Fibroblast of the aortic adventitia (primary cell): Measurements from ENCODE around the gene CACNA2D3. TPM values are rescaled to one million over a fixed set of nuclear protein-coding genes. Genes with fewer than 3 reads are reported as not detected.

Experiments
- DNase-seq: peaks from one replicate; pipeline ENCODE4 v3.0.0-alpha.2; 2010; ENCODE audit warnings: low read depth
- H3K4me3 ChIP-seq: 2 replicates; pipeline ENCODE4 v1.5.1; 2011; ENCODE audit warnings: low read depth, mild to moderate bottlenecking, control low read depth, low read length, moderate library complexity
- CTCF ChIP-seq: IDR thresholded peaks from 2 replicates; pipeline ENCODE4 v1.5.1; 2011; ENCODE audit warnings: mild to moderate bottlenecking, low read length, control low read depth, inconsistent platforms; ENCODE audit not compliant: insufficient read depth
- total RNA-seq: library from RNA; depleted of rRNA; stranded (reverse); fragments of >200 nt; gene quantifications from 2 replicates; pipeline ENCODE4 v1.2.3, GENCODE V29; 2012; ENCODE audit warnings: low replicate concordance

Gene CACNA2D3
- total RNA-seq, 1 donor, result 0.45 TPM

- H3K4me3 ChIP-seq, result no peak overlapping the region
- no peak for TF ChIP-seq CTCF
- DNase-seq, result no peak
Observed at GRCh38 chr3:54565956-54566355, 443.6 kb downstream of the CACNA2D3 start.

- TF ChIP-seq CTCF, result no peak
Observed at GRCh38 chr3:54567949-54568348, 445.6 kb downstream of the CACNA2D3 start.

GRCh38 chr3:54570008-54570407 lies 447.7 kb downstream of the CACNA2D3 start:
- DNase-seq, result no peak
- TF ChIP-seq CTCF, result no peak
- H3K4me3 ChIP-seq, result no peak overlapping the region

More at GRCh38 chr3:54567949-54568348, 445.6 kb downstream of the CACNA2D3 start:
- DNase-seq, result no peak
- H3K4me3 ChIP-seq, result no peak overlapping the region

- no peak overlapping the region for H3K4me3 ChIP-seq
- no peak for DNase-seq
- TF ChIP-seq CTCF, result no peak
Observed at GRCh38 chr3:54572197-54572895, 450.0 kb downstream of the CACNA2D3 start.

- DNase-seq, result no peak
- H3K4me3 ChIP-seq, result no peak overlapping the region
- no peak for TF ChIP-seq CTCF
Observed at GRCh38 chr3:54573858-54574257, 451.5 kb downstream of the CACNA2D3 start.

- no peak for DNase-seq
- TF ChIP-seq CTCF, result no peak
- no peak overlapping the region for H3K4me3 ChIP-seq
Observed at GRCh38 chr3:54574906-54575617, 452.7 kb downstream of the CACNA2D3 start.
